GM18909 (cell line): ENCODE results near the gene S100A2.

ENCODE experiments used
- ATAC-seq: cut with Tn5 transposase; IDR thresholded peaks from one replicate; pipeline ENCODE4 v1.9.1; 2021; ENCODE audit warnings: mild to moderate bottlenecking; ENCODE audit not compliant: unreplicated experiment, poor library complexity

The S100A2 gene

DNA sequence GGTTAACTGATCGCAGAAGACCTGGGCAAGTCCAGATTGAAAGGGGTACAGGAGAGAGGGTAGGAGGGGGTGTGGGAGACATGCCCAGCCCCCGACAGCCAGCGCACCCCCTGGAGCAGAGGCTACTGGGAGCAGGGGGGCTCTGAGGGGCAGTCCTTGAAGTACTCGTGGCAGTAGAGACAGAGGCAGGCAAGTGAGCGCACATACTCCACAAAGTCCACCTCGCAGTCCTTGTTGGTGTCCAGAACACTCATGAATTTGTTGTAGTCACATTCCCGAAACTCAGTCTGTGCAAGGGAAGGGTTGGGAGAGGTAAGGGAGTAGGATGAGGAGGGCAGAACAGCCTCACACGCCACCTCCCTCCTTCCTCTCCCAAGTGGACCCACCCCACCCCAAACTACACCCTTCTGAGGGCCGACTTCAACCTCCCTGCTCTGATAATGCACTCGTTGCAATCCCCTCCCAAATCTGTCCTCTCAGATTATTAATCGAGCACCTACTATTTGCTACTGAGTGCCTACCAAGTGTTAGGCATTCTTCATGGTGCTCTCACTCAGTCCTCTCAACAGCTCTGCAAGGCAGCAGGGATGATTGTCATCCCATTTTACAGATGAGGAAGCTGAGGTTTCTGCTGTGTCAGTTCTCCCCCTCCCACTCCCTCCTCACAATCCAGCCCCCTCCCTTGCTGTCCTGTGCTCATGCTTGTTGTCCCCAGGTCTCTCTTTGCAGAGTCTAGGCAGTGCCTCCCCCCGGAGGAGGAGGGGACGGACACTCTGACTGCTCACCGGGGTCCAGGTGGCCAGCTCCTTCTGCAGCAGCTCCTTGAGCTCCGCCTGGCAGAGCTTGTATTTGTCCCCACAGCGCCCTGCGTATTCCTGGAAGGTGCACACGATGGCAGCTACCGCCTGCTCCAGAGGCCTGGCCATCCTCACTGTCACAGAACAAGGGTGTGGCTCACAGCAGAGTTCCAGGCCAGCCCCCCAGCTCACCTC lies 17.8 kb downstream of the S100A2 start:
- ATAC-seq: no peak

DNA sequence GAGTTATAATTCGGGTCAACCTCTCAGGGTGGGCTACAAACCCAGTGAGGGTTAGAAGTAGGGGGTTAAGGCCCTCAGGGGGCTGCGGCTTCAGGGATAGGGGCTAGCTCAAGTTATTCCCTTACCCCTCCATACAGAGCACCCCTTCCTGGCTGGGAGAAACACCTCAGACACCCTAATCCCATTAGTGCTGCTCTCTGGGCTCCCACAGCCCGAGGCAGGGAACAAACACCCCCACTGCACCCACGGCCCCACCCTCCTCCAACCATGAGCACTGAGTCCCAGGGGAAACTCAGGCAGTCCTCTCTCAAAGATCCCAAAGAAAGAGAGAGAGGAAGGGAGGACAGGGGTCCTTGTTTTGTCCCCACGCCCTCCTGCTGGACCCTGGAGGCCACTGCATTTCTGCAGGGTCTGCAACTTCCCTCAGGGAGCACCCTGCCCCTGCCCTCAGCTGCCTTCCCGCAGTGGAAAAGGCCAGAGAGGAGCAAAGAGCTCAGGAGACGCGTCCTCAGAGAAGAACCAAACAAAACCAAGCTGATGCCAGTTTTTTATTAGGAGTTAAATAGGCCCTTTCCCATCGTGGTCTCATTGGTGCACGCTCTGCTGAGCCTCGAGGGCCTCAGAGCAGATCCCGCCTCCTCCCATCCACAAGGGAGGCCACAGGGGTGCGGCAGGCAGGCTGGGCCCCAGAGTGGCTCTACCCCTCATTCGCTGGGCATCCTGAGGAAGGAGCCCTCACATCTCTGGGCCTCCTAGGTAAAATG lies 18.7 kb downstream of the S100A2 start:
- no peak for ATAC-seq

DNA sequence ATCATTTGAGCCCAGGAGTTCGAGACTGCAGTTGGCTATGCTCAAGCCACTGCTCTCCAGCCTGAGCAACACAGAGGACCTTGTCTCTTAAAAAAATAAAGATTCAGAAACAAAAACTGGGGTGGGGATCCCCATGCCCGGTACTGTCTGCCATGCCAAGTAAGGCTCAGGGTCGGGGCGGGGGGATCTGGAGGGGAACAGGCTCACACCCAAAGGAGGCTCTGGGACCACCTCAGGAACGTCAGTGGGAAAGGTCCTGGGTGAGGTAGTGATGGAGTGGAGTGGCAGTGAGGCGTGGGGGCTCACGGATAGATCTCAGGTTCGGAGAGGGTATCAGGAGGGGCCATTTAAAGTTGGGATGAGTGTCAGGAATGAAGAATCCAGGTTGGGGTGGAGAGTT lies 19.3 kb downstream of the S100A2 start:
- no peak for ATAC-seq

DNA sequence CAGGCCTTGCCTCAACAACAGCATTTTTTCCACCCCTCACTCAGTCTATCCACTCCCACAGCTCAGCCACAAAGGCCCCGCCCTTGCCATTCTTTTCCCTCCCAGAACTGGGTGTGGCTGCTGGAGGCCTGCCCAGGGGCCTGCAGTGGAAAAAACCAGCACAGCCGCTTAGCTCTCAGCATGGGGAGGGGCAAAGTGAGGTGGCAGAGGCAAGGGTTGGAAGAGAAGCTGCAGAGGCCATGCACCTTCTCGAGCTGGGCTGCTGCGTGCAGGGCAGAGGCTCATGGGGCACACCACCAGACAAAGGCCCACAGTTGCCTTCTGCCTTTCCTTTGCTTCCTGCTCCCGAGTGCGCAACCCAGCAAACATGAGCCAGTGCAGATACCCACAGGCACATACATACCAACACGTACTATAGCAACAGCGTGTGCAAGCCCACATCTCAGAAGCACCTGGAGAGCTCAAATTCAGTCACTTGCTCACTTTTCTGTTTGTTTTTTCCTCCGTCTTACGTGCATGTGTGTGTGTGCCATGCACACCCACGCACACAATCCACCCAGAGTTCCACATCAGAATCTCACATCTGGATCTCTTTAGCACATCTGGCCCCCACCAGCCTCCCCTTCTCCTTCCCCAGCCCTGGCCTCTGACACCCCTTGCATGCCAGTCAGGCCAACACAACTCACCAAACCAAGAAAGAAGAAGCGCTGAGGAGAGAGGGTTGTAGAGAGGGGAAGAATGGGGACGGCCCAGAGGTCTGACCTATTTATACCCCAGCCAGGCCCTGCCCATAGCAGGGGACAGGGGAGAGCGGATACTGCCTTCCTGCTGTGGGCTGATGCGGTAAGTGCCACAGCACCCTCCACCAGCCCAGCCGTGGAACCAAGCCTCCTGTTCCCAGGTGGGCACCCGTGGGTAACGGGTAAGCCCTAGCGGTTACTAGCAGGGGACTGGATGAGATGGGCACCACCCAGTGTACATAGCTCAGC lies 20.3 kb downstream of the S100A2 start, which contains the start of gene S100A4:
Gene S100A4, minus strand, starts transcription at position 740 of the 989 bp plus-strand sequence. CDS start 1,012 bp downstream, outside the sequence.
- ATAC-seq: peak; percentile 72

DNA sequence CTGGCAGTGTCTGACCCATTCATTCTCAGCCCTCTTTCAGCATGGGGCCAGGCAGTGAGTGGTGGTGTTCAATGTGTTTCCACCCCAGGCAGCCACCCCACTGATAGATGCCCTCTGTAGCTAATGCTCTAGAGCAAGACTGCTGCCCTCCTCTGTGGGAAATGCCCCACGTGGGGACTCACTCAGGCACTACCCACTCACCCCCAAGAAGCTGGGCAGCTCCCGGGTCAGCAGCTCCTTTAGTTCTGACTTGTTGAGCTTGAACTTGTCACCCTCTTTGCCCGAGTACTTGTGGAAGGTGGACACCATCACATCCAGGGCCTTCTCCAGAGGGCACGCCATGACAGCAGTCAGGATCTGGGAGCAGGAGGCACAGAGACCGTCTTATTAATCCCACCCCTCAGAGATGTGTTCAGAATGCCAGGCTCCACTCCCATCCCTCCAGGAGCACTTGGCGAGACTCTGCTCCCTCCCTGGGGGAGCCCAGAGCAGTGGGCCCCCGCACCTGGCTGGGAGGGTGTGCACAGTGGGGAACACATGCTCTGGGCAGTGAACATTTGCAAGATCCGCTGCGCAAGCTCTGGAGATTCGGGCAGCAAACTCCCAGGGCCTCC lies 21.1 kb downstream of the S100A2 start:
- ATAC-seq: peak; percentile 8

DNA sequence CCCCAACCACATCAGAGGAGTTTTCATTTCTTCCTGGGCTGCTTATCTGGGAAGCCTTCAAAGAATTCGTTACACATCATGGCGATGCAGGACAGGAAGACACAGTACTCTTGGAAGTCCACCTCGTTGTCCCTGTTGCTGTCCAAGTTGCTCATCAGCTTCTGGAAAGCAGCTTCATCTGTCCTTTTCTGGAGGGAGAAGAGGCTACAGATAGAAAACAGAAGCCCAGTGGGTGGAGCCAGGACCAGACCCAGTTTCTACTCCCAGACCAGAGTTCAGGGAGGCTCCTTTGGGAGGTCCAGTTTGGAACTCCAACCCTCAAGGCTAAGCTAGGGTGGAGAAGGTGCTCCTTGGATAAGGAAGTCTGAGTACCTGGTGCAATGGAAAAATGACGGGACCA lies 21.9 kb downstream of the S100A2 start:
- no peak for ATAC-seq

DNA sequence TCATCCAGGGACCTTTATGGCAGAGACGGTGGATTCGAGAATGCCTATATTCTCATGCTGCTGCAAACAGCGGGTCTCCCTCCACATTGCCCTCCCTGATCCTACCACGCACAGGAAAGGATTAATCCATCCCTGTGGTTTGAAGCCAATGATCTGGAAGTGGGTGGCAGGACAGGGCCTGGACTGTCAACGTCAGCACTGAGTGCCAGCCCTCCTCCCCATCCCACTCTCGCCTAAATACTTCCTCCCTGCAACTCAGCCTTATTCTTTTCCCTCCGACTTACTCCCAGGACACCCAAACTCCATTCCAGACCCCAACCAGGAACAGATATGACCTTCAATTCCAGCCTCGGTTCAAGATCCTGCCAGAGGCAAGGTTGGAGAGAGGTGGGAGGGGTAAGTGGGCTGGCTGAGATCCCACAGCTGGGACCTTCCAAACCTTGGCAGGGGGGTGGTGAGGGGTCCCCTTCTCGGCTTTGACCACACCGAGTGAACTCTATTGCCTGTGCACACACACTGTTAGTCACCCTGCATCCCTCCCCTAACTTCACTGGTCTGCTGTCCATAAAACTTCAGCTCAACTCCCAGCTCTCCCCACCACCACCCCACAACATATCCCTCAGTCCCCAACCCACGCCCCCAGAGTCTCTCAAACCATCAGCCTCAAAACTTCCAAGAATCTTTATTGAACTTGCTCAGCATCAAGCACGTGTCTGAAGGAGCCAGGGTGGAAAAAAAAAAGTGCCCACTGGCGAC lies 22.5 kb downstream of the S100A2 start:
- ATAC-seq: no peak

DNA sequence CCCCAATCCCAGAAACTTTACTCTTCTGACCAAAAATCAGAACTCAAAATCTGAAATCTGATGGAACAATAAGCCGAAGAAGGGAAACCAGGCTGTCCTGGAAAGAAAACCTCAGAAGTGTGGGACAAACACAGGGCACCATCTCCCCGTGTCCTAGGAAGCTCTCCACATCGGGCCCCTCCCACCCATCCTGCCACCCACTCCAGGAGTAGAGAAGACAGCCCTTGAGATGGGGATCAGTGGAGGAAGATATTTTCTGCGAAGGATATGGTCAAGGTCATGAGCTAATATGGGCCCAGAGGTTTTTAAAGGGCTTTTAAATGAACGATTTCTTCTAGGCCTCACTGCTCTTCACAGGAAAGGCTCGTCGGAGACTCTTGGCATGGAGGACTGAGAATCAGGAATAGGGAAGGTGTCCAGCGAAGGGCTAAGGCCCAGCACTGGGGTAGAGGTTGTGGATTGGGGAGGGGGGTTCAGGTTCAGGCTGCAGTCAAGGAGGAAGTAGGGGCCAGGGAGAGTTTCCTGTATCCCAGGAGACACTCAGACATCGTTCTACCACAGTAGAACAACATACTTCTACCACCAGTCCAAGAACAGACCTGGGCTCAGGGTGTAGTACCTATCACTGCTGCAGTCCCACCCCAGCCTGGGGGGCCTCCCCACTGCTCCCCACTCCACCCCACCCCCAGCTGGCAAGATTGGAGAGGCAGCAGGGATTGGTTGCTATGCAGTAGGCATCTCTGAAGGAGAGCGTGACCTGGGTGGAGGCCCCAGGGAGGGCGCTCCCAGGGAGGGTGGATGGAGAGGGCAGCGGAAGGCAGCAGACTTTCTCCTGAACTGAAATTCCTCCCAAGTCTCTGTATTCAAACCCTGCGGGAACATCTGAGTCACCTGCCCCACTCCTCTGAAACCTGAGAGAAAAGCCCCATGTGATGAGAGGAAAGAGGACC lies 23.7 kb downstream of the S100A2 start:
- ATAC-seq: no peak

DNA sequence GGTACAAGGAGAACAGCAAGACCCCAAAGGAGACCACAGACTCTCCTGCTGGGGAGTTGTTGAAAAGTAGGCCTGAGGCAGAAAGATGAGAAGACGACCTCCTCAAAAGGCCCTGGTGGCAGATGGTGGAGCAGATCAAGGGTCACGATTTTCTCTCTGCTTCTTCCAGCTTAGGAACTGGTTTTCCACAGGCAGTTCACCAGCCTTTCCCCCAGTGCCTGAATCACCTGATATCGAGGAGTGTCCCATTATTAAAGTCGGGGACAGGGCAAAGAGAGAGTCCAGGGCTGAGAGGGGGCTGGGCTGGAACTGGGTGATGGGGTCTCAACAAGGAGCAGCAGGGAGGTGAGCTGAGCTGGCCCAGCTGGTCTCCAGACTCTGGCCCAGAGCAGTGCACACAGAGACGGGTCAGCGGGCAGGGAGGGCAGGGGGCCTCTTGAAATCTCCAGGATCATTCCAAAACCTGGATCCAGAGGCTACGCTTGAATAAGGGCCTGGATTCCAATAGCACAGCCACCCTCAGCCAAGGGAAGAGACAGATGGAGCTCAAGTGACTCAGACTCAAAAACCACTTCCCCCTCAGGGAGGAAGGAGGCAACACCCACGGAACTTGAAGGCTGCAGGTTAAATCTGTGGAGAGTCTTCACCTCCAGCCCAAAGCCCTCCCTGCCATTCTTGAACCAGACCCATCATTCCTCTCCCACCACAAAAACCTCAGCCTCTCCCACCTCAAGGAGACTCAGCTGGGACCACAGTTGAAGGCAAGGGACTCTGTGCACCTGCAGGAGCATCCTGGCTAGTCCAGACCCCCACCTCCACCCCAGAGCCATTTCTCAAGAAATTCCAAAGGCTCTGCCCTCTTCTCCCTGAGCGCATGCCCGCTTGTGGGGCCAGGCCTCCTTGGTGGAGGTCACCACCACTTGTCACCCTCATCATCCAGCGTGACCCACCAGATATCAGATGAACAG lies 25.0 kb downstream of the S100A2 start, which contains the start of gene S100A5:
Gene S100A5, minus strand, starts transcription at position 541 of the 968 bp plus-strand sequence. CDS start 743 bp downstream, outside the sequence.
- ATAC-seq: no peak

DNA sequence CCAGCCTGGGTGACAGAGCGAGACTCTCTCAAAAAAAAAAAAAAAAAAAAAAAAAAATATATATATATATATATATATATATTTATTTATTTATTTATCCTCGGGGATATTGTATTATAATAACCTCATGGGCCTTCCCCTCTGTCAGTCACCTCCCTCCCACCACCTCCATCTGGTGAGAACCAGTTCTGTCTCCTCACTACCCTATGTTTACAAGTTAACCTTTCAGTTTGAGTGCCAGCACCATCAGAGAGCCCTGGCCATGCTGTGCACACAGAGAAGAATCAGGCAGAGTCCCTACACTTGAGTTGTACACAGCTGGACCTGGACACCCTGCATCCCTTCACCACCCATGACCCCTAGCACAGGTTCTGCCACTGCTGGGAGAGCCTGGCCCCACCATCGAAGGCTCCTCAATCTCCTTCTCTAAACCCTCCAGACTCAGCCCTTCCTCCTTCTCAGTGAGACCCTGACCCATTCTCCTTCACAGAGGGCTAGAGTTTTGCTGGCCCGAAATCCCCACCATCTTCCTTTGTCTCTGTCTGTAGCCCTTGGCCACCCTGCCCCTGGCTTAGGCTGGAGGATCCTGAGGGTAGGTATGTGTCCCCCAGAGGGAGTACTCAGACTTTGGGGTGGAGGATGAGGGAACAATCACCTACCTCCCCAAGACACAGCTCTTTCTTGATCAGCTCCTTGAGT lies 26.1 kb downstream of the S100A2 start:
- ATAC-seq: no peak

DNA sequence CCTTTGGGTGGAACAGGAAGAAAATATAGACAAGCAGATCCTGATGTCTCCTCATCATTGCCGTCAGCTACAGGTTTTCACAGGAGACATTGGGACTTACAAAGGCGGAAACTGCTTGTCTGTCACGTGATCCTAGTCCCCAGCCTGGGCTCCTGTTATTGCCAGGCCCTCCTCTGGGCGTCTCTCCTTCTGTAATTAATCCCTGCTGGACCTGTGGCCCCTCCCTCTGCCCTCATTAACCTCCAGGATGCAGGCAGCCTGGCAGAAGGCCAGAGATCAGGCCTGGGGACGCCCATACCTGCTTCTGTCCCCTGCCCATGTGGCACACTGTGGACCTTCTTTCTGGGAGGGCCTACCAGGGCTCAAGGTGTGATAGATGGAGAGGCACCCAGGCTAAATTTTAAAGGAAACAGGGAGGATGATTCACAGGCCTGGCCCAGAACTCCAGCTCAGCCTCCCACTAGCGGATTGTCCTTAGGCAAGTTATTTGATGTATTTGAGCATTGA lies 27.3 kb downstream of the S100A2 start:
- no peak for ATAC-seq

DNA sequence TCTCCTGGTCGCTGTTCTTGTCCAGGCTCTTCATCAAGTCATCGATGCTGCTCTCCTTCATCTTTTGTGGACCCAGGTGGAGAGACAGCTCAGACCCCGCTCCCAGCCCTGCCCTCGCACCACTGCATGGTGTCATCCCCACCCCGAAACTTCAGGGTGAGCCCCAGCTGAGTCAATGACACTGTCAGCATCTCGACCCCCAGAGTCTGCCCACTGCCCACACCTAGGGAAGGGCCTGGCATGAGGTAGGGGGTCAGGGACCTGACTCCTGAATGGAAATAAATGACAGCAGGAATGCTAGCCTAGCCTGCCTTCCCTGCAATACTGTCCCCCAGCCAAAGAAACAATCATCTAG lies 28.3 kb downstream of the S100A2 start:
- no peak for ATAC-seq

DNA sequence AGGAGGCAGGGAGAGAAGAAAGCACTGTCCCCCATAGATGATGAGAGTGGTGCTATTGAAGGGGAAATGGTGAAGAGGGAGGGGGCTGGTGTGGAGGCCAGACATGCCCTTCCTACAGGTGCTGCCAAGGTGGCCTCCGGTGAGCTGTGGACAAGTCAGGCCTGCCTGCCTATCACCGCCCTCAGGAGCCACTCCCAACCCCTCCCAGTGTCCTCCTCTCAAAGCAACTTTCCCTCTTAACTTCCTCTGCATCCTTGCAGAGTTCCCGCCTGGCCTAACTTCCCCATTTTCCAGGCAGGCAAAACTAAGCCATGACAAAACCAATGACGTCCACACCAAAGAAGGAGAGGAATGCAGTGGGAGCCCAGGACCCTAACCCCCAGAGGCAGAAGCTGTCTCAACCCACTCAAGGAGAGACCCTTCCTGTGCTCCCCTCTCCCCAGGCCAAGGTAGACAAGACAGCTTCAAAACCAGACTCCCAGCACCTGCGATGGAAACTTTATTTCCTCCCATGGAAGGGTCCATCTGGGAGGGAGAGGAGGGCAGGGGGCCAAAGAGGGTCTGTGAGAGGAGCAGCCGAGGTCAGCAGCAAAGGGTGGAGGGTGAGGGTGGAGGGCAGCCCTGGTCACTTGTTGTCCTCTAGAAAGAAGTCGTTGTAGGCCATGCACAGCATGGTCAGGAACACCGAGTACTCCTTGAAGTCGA lies 28.8 kb downstream of the S100A2 start:
- no peak for ATAC-seq

DNA sequence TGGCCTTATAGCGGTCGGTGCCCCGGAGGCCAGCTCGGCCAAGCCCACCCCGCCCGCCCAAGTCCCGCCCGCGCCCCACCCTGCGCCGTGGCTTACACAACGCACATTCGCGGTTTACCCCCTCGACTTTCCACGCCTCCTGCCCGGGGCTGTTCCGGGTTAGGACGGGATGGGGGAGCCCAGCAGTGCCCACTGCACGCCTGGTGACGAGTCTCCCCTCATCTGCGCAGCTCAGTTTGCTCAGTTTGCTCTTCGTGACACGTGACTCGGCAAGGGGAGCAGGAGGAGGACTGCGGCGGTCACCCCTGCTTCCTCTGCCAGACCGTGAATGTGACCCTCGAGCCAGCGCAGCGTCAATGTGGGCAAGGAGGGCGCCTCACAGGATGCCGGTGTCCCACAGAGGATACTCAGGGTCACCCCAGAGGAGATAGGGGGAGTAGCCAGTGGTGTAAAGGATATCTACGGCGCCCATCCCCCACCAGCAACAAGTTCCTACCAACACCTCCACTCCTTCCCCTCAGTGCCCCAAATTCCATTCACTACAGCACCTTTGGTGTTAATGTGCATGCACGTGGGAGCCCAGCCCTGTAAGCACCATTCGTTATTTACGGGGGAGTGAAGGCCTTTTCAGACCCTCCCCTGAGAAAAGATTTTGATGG lies 29.5 kb downstream of the S100A2 start:
- peak; percentile 46 for ATAC-seq
